Omental fat pad (tissue), 4 donors: ENCODE data around the gene SIX3. TPM values are rescaled to one million over a fixed set of nuclear protein-coding genes. Genes with fewer than 3 reads are reported as not detected.

Source experiments
- ATAC-seq: fragments of 150-250 bp; one replicate; pipeline ENCODE4 v1.9.1; 2016; ENCODE audit warnings: mild to moderate bottlenecking, moderate library complexity; ENCODE audit not compliant: low FRiP score
- DNase-seq: peaks from one replicate; pipeline ENCODE4 v3.0.0-alpha.2; 2019; ENCODE audit warnings: low spot score
- CTCF ChIP-seq, 3 donors: fragments of 450-650 bp; IDR thresholded peaks; one replicate each; pipeline ENCODE4 v1.5.1; 2016 to 2017; ENCODE audit warnings: antibody characterized with exemption in 3 of 3, mild to moderate bottlenecking in 3 of 3, moderate library complexity in 2 of 3
- total RNA-seq, 4 donors: library from RNA; depleted of rRNA; stranded (reverse); fragments of >200 nt; gene quantifications; one replicate each; pipeline ENCODE4 v1.1.0, GENCODE V29; 2016

Gene SIX3
- total RNA-seq, 4 donors from 2014 or later, result not detected

DNA sequence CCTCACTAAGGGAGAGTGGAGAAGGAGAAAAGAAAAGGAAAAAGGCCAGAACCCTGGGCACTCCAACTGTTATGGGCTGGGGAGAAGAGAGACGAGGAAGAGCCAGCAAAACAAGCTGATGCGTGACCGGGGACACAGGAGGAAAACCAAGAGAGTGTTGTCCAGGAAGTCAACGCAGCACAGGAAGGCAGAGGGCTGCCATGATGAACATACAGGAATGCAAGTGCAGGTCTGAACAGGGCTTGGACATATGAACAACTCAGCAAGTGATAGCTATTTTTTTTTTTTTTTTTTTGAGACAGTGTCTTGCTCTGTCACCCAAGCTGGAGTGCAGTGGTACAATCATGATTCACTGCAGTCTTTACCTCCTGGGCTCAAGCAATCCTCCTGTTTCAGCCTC, 28.4 kb downstream of the SIX3 start:
- ATAC-seq, result no peak
- no peak for TF ChIP-seq CTCF (IDR thresholded peaks at IDR 0.05)

DNA sequence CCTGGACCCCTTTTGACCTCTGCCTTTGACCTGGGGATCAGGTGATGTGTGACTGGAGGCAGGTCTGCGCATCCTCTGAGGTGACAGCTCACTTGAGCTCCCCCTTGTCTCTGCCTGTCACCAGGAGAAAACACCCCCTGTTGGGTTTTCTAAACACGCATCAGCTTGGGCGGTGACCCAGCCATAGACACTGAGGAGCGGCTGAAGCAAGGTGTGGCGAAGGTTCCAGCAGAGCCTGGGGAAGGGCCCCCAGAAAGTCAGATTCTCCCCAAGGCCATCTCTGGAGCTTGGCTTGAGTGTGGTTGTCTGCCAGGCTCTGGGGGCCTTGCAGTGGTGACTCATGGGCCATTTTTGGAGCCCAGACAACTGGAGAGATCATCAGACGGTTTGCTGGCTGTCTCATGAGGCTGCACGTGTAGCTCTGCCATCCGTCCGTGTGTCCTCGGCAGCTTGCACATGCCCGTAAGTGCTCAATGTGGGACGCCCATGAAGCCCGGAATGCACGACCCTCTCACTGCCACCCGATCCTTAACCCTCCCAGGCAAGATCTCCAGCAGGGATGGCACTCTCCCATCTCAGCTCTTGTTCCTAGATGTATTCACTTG, 29.4 kb downstream of the SIX3 start:
- ATAC-seq, result no peak
- no peak for DNase-seq
- TF ChIP-seq CTCF (IDR thresholded peaks at IDR 0.05), result no peak

More for the DNA sequence above, 28.4 kb downstream of the SIX3 start:
- DNase-seq, result no peak

- ATAC-seq (no peak), DNase-seq (no peak)
- no peak for TF ChIP-seq CTCF (IDR thresholded peaks at IDR 0.05)
Observed at GRCh38 chr2:44972771-44973535, 31.5 kb downstream of the SIX3 start.

- no peak for ATAC-seq
- no peak for DNase-seq
- no peak for TF ChIP-seq CTCF (IDR thresholded peaks at IDR 0.05)
Observed at GRCh38 chr2:44974064-44974715, 32.7 kb downstream of the SIX3 start.

- DNase-seq (no peak), ATAC-seq (no peak)
- TF ChIP-seq CTCF (IDR thresholded peaks at IDR 0.05), result no peak
Observed at GRCh38 chr2:44975571-44976450, 34.3 kb downstream of the SIX3 start.

DNA sequence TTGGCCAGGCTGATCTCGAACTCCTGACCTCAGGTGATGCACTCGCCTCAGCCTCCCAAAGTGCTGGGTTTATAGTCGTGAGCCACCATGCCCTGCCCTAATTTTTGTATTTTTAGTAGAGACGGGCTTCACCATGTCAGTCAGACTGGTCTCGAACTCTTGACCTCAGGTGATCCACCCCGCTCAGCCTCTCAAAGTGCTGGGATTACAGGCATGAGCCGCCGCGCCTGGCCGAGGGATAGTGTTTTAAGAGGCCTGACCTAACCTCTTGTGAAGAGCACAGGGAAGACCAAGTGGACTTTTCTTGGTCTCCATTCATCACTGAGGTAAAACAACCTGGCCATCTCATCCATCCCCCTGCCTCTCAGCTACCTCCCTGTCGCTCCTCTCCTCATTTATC, 38.1 kb downstream of the SIX3 start:
- TF ChIP-seq CTCF (IDR thresholded peaks at IDR 0.05), result no peak
- ATAC-seq, result no peak
- no peak for DNase-seq
